HCT116 (cell line): ENCODE measurements around the gene NRP1. TPM values are rescaled to one million over a fixed set of nuclear protein-coding genes. Genes with fewer than 3 reads are reported as not detected.

Source experiments
- ATAC-seq: fragments of 200-7000 bp; cut with Tn5 transposase; 2 replicates; pipeline ENCODE4 v1.9.1; 2020; ENCODE audit warnings: mild to moderate bottlenecking, moderate library complexity
- BruUV-seq: library from RNA; stranded (reverse); fragments of 400-500 nt; replicated peaks from 2 replicates; lab custom pipeline; 2021; lab: Mats Ljungman, UMichigan
- CTCF ChIA-PET: fragments of 300-600 bp; sonication (Branson Sonifier 250); formaldehyde crosslinking; loops from one replicate; lab custom pipeline; 2021; ENCODE audit warnings: antibody characterized with exemption; lab: Charles Lee
- POLR2A ChIA-PET: fragments of 300-600, 350-600 bp; sonication (Branson Sonifier 250); formaldehyde crosslinking; loops from one replicate; lab custom pipeline; 2021; ENCODE audit warnings: antibody characterized with exemption; lab: Charles Lee
- RAD21 ChIA-PET, 2 experiments: fragments of 300-600 bp; sonication (Branson Sonifier 250); formaldehyde crosslinking; loops; one replicate each; lab custom pipeline; 2023; ENCODE audit warnings: low total read pairs in 2 of 2; ENCODE audit not compliant: uncharacterized antibody in 2 of 2, unreplicated experiment in 2 of 2, low non-redundant PET in 1 of 2; lab: Charles Lee
- DNase-seq: peaks from one replicate; pipeline ENCODE4 v3.0.0-alpha.2; 2010; ENCODE audit warnings: low read depth, low spot score
- H2AFZ ChIP-seq: fragments of 200-600 bp; shearing (Covaris generic), sonication (generic); 2 replicates; pipeline ENCODE4 v1.6.1; 2017; ENCODE audit warnings: low read depth, mixed run types, mixed read lengths, antibody characterized with exemption, low read length; ENCODE audit not compliant: poor library complexity, severe bottlenecking
- H3K27ac ChIP-seq: 2 replicates; pipeline ENCODE4 v1.5.1; 2012; ENCODE audit warnings: low read depth, low read length
- H3K27me3 ChIP-seq: fragments of 200-600 bp; sonication (generic); 2 replicates; pipeline ENCODE4 v1.6.1; 2016; ENCODE audit warnings: mixed run types, low read length, mixed read lengths; ENCODE audit not compliant: insufficient read depth
- H3K36me3 ChIP-seq, 2 experiments: fragments of 200-500 bp in 1 of 2; fragments of 200-600 bp in 1 of 2; sonication (Bioruptor generic) in 1 of 2; sonication (generic) in 1 of 2; 2 replicates each; pipeline versions ENCODE4 v1.5.1 to v1.6.1; 2014 to 2016; ENCODE audit warnings: low read length in 2 of 2, inconsistent platforms in 1 of 2, mixed read lengths in 1 of 2, mixed run types in 1 of 2; ENCODE audit not compliant: insufficient read depth in 2 of 2, control insufficient read depth in 1 of 2
- H3K4me1 ChIP-seq, 2 experiments: fragments of 200-600 bp in 1 of 2; sonication (generic) in 1 of 2; 2 replicates each; pipeline versions ENCODE4 v1.5.1 to v1.6.1; 2012 to 2017; ENCODE audit warnings: low read length in 2 of 2, inconsistent platforms in 1 of 2, mild to moderate bottlenecking in 1 of 2, mixed read lengths in 1 of 2, mixed run types in 1 of 2, moderate library complexity in 1 of 2; ENCODE audit not compliant: insufficient read depth in 2 of 2, control insufficient read depth in 1 of 2
- H3K4me2 ChIP-seq: fragments of 200-600 bp; sonication (generic); 2 replicates; pipeline ENCODE4 v1.6.1; 2017; ENCODE audit warnings: mixed run types, low read length, mixed read lengths
- H3K4me3 ChIP-seq, 2 experiments: fragments of 200-600 bp in 1 of 2; sonication (generic) in 1 of 2; replicated peaks in 1 of 2; 2 replicates each; pipeline ENCODE4 v1.5.1; 2011 to 2016; ENCODE audit warnings: low read length in 2 of 2, control low read depth in 1 of 2, low read depth in 1 of 2, mild to moderate bottlenecking in 1 of 2, mixed read lengths in 1 of 2, mixed run types in 1 of 2
- H3K79me2 ChIP-seq: fragments of 200-600 bp; sonication (generic); 2 replicates; pipeline ENCODE4 v1.6.1; 2017; ENCODE audit warnings: mild to moderate bottlenecking, mixed run types, low read length, moderate library complexity, mixed read lengths; ENCODE audit not compliant: insufficient read depth
- H3K9ac ChIP-seq: fragments of 200-600 bp; sonication (generic); 2 replicates; pipeline ENCODE4 v1.6.1; 2016; ENCODE audit warnings: low read length, mixed read lengths
- H3K9me2 ChIP-seq: fragments of 200-600 bp; sonication (generic), shearing (Covaris generic); 2 replicates; pipeline ENCODE4 v1.6.1; 2017; ENCODE audit warnings: mixed run types, mild to moderate bottlenecking, moderate library complexity; ENCODE audit not compliant: insufficient read depth
- H3K9me3 ChIP-seq, 2 experiments: fragments of 200-500 bp in 1 of 2; fragments of 200-600 bp in 1 of 2; sonication (Bioruptor generic) in 1 of 2; sonication (generic) in 1 of 2; 2 replicates each; pipeline ENCODE4 v1.6.1; 2014 to 2017; ENCODE audit warnings: low read length in 2 of 2, mixed read lengths in 2 of 2, inconsistent platforms in 1 of 2, low read depth in 1 of 2, mild to moderate bottlenecking in 1 of 2, mixed run types in 1 of 2, moderate library complexity in 1 of 2; ENCODE audit not compliant: control insufficient read depth in 1 of 2, insufficient read depth in 1 of 2
- H4K20me1 ChIP-seq: fragments of 200-600 bp; sonication (generic), shearing (Covaris generic); 2 replicates; pipeline ENCODE4 v1.6.1; 2017; ENCODE audit warnings: mixed run types, mild to moderate bottlenecking, moderate library complexity; ENCODE audit not compliant: insufficient read depth
- CEBPB ChIP-seq: IDR thresholded peaks from 2 replicates; pipeline ENCODE4 v1.6.1; 2012; ENCODE audit warnings: low read depth
- CTCF ChIP-seq, 3 experiments: fragments of 200-600 bp in 1 of 3; sonication (generic) in 1 of 3; IDR thresholded peaks in 2 of 3; conservative IDR thresholded peaks in 1 of 3; 2 replicates each; pipeline ENCODE4 v1.5.1; 2012 to 2017; ENCODE audit warnings: low read depth in 2 of 3, low read length in 2 of 3, antibody characterized with exemption in 1 of 3, borderline replicate concordance in 1 of 3, control low read depth in 1 of 3, mild to moderate bottlenecking in 1 of 3, mixed read lengths in 1 of 3, mixed run types in 1 of 3, moderate library complexity in 1 of 3; ENCODE audit not compliant: insufficient read depth in 1 of 3
- EGR1 ChIP-seq: IDR thresholded peaks from 2 replicates; pipeline ENCODE4 v1.6.1; 2012; ENCODE audit warnings: low read depth
- EZH2 ChIP-seq: fragments of 200-600 bp; sonication (generic); IDR thresholded peaks from 2 replicates; pipeline ENCODE4 v1.6.1; 2017; ENCODE audit warnings: antibody characterized with exemption, mixed run types
- EZH2phosphoT487 ChIP-seq: fragments of 200-600 bp; IDR thresholded peaks from 2 replicates; pipeline ENCODE4 v1.6.1; 2018; ENCODE audit warnings: antibody characterized with exemption, borderline replicate concordance
- FOSL1 ChIP-seq: IDR thresholded peaks from 2 replicates; pipeline ENCODE4 v1.6.1; 2012; ENCODE audit warnings: low read depth
- JUND ChIP-seq: IDR thresholded peaks from 2 replicates; pipeline ENCODE4 v1.6.1; 2012
- POLR2A ChIP-seq: IDR thresholded peaks from 2 replicates; pipeline ENCODE4 v1.7.0; 2011; ENCODE audit warnings: borderline replicate concordance; ENCODE audit not compliant: insufficient read depth, insufficient read length; ENCODE audit errors: extremely low read depth
- POLR2AphosphoS5 ChIP-seq: IDR thresholded peaks from 2 replicates; pipeline ENCODE4 v1.6.1; 2011; ENCODE audit warnings: mild to moderate bottlenecking, low read depth, low read length, moderate library complexity
- SIN3A ChIP-seq: IDR thresholded peaks from 2 replicates; pipeline ENCODE4 v1.6.1; 2012; ENCODE audit warnings: low read depth
- SP1 ChIP-seq: IDR thresholded peaks from 2 replicates; pipeline ENCODE4 v1.6.1; 2012; ENCODE audit warnings: low read depth
- SRF ChIP-seq: IDR thresholded peaks from 2 replicates; pipeline ENCODE4 v1.6.1; 2012; ENCODE audit warnings: low read depth
- ZBTB33 ChIP-seq: IDR thresholded peaks from 2 replicates; pipeline ENCODE4 v1.6.1; 2011; ENCODE audit warnings: mild to moderate bottlenecking, low read length, moderate library complexity; ENCODE audit not compliant: insufficient replicate concordance; ENCODE audit errors: extremely low read depth
- ZFX ChIP-seq: fragments of 450-650 bp; IDR thresholded peaks from 2 replicates; pipeline ENCODE4 v1.6.1; 2017
- intact Hi-C: fragments of 100-400 bp; cut with micrococcal nuclease; formaldehyde crosslinking; loops from 2 replicates; pipeline ENCODE4 v1.10.0; 2022
- total RNA-seq: library from RNA; stranded (reverse); gene quantifications from one replicate; pipeline ENCODE4 v1.2.1, GENCODE V29; 2021; ENCODE audit not compliant: unreplicated experiment

The NRP1 gene
- total RNA-seq, 1 experiment from 2014 or later, result 3.8 TPM

- Histone ChIP-seq H3K79me2 (no peaks in the 10 kb centered on the region), H3K9me3 (no peaks in the 10 kb centered on the region), H4K20me1 (no peaks in the 10 kb centered on the region), H3K9me2 (no peaks in the 10 kb centered on the region), H3K4me2 (no peak overlapping the region), H3K27me3 (no peaks in the 10 kb centered on the region), H3K27ac (no peak overlapping the region), H2AFZ (no peak overlapping the region), H3K36me3 (no peaks in the 10 kb centered on the region), H3K9ac (no peak overlapping the region), H3K4me1 (peaks cover 0 to 9% of the 10 kb centered on the region in 2 experiments; a peak in 2 of 4 replicates), H3K4me3 (no peak overlapping the region)
- DNase-seq, result no peak
- intact Hi-C loops, result no loop called here
- CTCF ChIA-PET, result no interaction called here
- no peak for ATAC-seq
- RAD21 ChIA-PET, result no interaction called here
- no peak for TF ChIP-seq SRF
- TF ChIP-seq CEBPB, result no peak
- no peak for TF ChIP-seq ZBTB33
- no peak for TF ChIP-seq FOSL1
- no peak for TF ChIP-seq JUND
- no peak for TF ChIP-seq ZFX
- TF ChIP-seq EGR1, result no peak
- no peak for TF ChIP-seq POLR2AphosphoS5
- no peak for TF ChIP-seq SIN3A
- TF ChIP-seq SP1, result no peak
- no peak for TF ChIP-seq EZH2
- no peak for TF ChIP-seq POLR2A
- no peak for TF ChIP-seq CTCF (IDR thresholded peaks at IDR 0.05 in 2 of 3, conservative IDR thresholded peaks at IDR 0.05 in 1 of 3; ENCODE audit: borderline replicate concordance in 1 of 3, insufficient read depth in 1 of 3, low read depth in 2 of 3, low read length in 2 of 3)
- TF ChIP-seq EZH2phosphoT487, result no peak
- POLR2A ChIA-PET, result no interaction called here
- no TSS peak for BruUV-seq
Observed at GRCh38 chr10:33349268-33349667, 14.8 kb upstream of the NRP1 start.
